Transverse colon (tissue), 4 donors: ENCODE results near the gene MYBPC2.

ENCODE experiments used
- CTCF ChIP-seq, 5 experiments: fragments of 200-600 bp in 3 of 5; fragments of 450-650 bp in 2 of 5; sonication (generic) in 3 of 5; IDR thresholded peaks; 1 replicate in 2 of 5; 2 replicates in 3 of 5; pipeline ENCODE4 v1.5.1; 2016 to 2017; ENCODE audit warnings: antibody characterized with exemption in 5 of 5, inconsistent platforms in 3 of 5, mild to moderate bottlenecking in 2 of 5, moderate library complexity in 1 of 5
- EP300 ChIP-seq: sonication (generic); formaldehyde crosslinking; IDR thresholded peaks from one replicate; pipeline ENCODE4 v1.6.1; 2017; ENCODE audit warnings: antibody characterized with exemption, low read depth
- POLR2A ChIP-seq: fragments of 450-650 bp; IDR thresholded peaks from one replicate; pipeline ENCODE4 v1.6.1; 2016; ENCODE audit warnings: antibody characterized with exemption, mild to moderate bottlenecking, moderate library complexity
- POLR2AphosphoS5 ChIP-seq, 3 donors: sonication (generic); formaldehyde crosslinking; IDR thresholded peaks; one replicate each; pipeline ENCODE4 v1.6.1; 2016; ENCODE audit warnings: antibody characterized with exemption in 3 of 3

- TF ChIP-seq CTCF (IDR thresholded peaks at IDR 0.05) = no peak
- TF ChIP-seq EP300 = no peak
- TF ChIP-seq POLR2AphosphoS5 (IDR thresholded peaks at IDR 0.05) = no peak
- TF ChIP-seq POLR2A = no peak
Measured at GRCh38 chr19:50501186-50501567, 68.5 kb downstream of the MYBPC2 start.
